ENCODE results near the gene PLCL1. TPM values are rescaled to one million over a fixed set of nuclear protein-coding genes. Genes with fewer than 3 reads are reported as not detected.

PLCL1 gene
- total RNA-seq, 1 experiment from 2014 or later = 0.07 TPM

- ATAC-seq (no peak), DNase-seq (ENCODE audit: low spot score) (no peak)
- Mint-ChIP-seq H3K4me3 (no peak overlapping the region), H3K9me3 (no peaks in the 10 kb centered on the region), H3K27ac (no peak overlapping the region), H3K36me3 (no peaks in the 10 kb centered on the region), H3K27me3 (ENCODE audit: low read depth) (no peaks in the 10 kb centered on the region), H3K4me1 (peaks cover 6% of the 10 kb centered on the region)
- POLR2A ChIA-PET = no interaction called here
- TF ChIP-seq KAT7 (CRISPR knock-in tag; IDR thresholded peaks at IDR 0.05; ENCODE audit: borderline replicate concordance) = no peak
- no peak for TF ChIP-seq ZNF317 (CRISPR knock-in tag; IDR thresholded peaks at IDR 0.05; ENCODE audit: borderline replicate concordance, low read depth)
- no peak for TF ChIP-seq SMAD4 (CRISPR knock-in tag; IDR thresholded peaks at IDR 0.05)
- TF ChIP-seq, protein P1, sequence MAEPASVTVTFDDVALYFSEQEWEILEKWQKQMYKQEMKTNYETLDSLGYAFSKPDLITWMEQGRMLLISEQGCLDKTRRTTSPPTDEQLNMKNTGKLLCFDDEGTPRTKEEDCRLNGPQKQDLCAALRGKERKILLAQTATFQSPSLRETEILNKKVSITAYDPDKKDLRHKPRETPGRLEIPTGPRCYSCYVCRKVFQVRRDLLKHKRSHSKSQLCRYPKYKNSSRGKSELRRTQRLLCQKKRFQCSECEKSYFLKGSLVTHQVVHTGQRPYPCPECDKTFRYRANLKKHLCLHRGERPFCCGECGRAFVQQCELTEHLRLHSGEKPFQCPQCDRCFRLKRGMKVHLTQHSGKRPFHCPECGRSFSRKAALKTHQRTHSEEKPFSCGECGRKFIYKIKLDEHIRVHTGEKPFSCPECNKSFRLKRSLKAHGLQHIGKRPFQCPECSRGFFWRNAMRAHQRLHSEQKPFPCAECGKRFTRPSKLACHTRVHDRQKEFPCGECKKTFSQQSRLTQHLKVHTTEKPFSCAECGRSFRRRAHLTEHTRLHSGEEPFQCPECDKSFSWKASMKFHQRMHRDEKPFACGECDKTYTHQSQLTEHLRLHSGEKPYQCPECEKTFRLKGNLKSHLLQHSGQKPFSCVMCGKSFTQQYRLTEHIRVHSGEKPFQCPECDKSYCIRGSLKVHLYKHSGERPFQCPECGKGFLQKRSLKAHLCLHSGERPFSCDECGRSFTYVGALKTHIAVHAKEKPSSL (CRISPR knock-in tag; conservative IDR thresholded peaks at IDR 0.05) = no peak
- TF ChIP-seq, protein P2, sequence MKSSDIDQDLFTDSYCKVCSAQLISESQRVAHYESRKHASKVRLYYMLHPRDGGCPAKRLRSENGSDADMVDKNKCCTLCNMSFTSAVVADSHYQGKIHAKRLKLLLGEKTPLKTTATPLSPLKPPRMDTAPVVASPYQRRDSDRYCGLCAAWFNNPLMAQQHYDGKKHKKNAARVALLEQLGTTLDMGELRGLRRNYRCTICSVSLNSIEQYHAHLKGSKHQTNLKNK (CRISPR knock-in tag; IDR thresholded peaks at IDR 0.05) = no peak
- no peak for TF ChIP-seq ARID4B (CRISPR knock-in tag; IDR thresholded peaks at IDR 0.05; ENCODE audit: borderline replicate concordance)
- no peak for TF ChIP-seq GRHL2 (CRISPR knock-in tag; IDR thresholded peaks at IDR 0.05; ENCODE audit: insufficient replicate concordance, severe bottlenecking)
- TF ChIP-seq ATF6 (CRISPR knock-in tag; IDR thresholded peaks at IDR 0.05) = no peak
- TF ChIP-seq JUN (CRISPR knock-in tag; IDR thresholded peaks at IDR 0.05) = no peak
- TF ChIP-seq ZBTB21 (CRISPR knock-in tag; IDR thresholded peaks at IDR 0.05; ENCODE audit: borderline replicate concordance) = no peak
- no peak for TF ChIP-seq ELF4 (CRISPR knock-in tag; IDR thresholded peaks at IDR 0.05; ENCODE audit: low read depth)
- TF ChIP-seq RELA (CRISPR knock-in tag; IDR thresholded peaks at IDR 0.05; ENCODE audit: borderline replicate concordance) = no peak
- no peak for TF ChIP-seq TEAD1 (CRISPR knock-in tag; IDR thresholded peaks at IDR 0.05)
- TF ChIP-seq, protein P3, sequence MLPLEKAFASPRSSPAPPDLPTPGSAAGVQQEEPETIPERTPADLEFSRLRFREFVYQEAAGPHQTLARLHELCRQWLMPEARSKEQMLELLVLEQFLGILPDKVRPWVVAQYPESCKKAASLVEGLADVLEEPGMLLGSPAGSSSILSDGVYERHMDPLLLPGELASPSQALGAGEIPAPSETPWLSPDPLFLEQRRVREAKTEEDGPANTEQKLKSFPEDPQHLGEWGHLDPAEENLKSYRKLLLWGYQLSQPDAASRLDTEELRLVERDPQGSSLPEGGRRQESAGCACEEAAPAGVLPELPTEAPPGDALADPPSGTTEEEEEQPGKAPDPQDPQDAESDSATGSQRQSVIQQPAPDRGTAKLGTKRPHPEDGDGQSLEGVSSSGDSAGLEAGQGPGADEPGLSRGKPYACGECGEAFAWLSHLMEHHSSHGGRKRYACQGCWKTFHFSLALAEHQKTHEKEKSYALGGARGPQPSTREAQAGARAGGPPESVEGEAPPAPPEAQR (CRISPR knock-in tag; IDR thresholded peaks at IDR 0.05) = no peak
- no peak for TF ChIP-seq IRF1 (CRISPR knock-in tag; IDR thresholded peaks at IDR 0.05)
- no peak for TF ChIP-seq AR (CRISPR knock-in tag; IDR thresholded peaks at IDR 0.05)
- CTCF ChIA-PET = interaction anchor here (0.7 to 2.3 kb wide), 7 partner anchors 22 to 445 kb away, joined by 3 to 8 read pairs (median 4); no protein-coding TSS in a partner anchor
Measured at GRCh38 chr2:197850882-197851450, 46.6 kb downstream of the PLCL1 start.

All from WTC11 (cell line).